DOHH2 (cell line): ENCODE data around the gene ZNF474.

Source experiments
- H3F3A ChIP-seq: fragments of 200-600 bp; sonication (generic), shearing (Covaris generic); 2 replicates; pipeline ENCODE4 v1.6.0; 2016; ENCODE audit warnings: antibody characterized with exemption, mild to moderate bottlenecking; ENCODE audit not compliant: control insufficient read depth, insufficient read depth
- H3K27ac ChIP-seq: fragments of 200-600 bp; sonication (generic); 2 replicates; pipeline ENCODE4 v1.5.1; 2014; ENCODE audit warnings: low read depth, mild to moderate bottlenecking, low read length, moderate library complexity
- H3K27me3 ChIP-seq: fragments of 200-600 bp; sonication (generic); 2 replicates; pipeline ENCODE4 v1.6.1; 2014; ENCODE audit warnings: mild to moderate bottlenecking, low read length, mixed read lengths; ENCODE audit not compliant: control insufficient read depth
- H3K36me3 ChIP-seq: fragments of 200-600 bp; sonication (generic); 2 replicates; pipeline ENCODE4 v1.6.1; 2014; ENCODE audit warnings: mild to moderate bottlenecking, low read length, moderate library complexity, mixed read lengths; ENCODE audit not compliant: control insufficient read depth
- H3K4me1 ChIP-seq: fragments of 200-600 bp; sonication (generic); 2 replicates; pipeline ENCODE4 v1.6.1; 2014; ENCODE audit warnings: mild to moderate bottlenecking, low read length, mixed read lengths; ENCODE audit not compliant: control insufficient read depth
- H3K4me2 ChIP-seq: fragments of 200-600 bp; sonication (generic); 2 replicates; pipeline ENCODE4 v1.6.0; 2014; ENCODE audit warnings: mild to moderate bottlenecking, low read length, moderate library complexity
- H3K4me3 ChIP-seq: fragments of 200-600 bp; sonication (generic); 2 replicates; pipeline ENCODE4 v1.5.1; 2014; ENCODE audit warnings: mild to moderate bottlenecking, low read length, mixed read lengths
- H3K79me2 ChIP-seq: fragments of 200-600 bp; sonication (generic); 2 replicates; pipeline ENCODE4 v1.6.1; 2014; ENCODE audit warnings: mild to moderate bottlenecking, low read length, mixed read lengths; ENCODE audit not compliant: control insufficient read depth
- H3K9me2 ChIP-seq: fragments of 200-600 bp; sonication (generic); replicated peaks from 2 replicates; pipeline ENCODE4 v1.6.1; 2014; ENCODE audit warnings: mild to moderate bottlenecking, low read length, mixed read lengths; ENCODE audit not compliant: control insufficient read depth
- H3K9me3 ChIP-seq: fragments of 200-600 bp; sonication (generic); 2 replicates; pipeline ENCODE4 v1.6.1; 2014; ENCODE audit warnings: antibody characterized with exemption, low read length, mixed read lengths; ENCODE audit not compliant: control insufficient read depth, insufficient read depth
- H4K20me1 ChIP-seq: fragments of 200-600 bp; sonication (generic); 2 replicates; pipeline ENCODE4 v1.6.0; 2014; ENCODE audit warnings: low read depth, mild to moderate bottlenecking, antibody characterized with exemption, low read length, moderate library complexity; ENCODE audit not compliant: control insufficient read depth, insufficient read depth
- EZH2phosphoT487 ChIP-seq: fragments of 200-600 bp; sonication (generic); IDR thresholded peaks from 2 replicates; pipeline ENCODE4 v1.6.1; 2017; ENCODE audit warnings: borderline replicate concordance, mild to moderate bottlenecking, antibody characterized with exemption, low read length, moderate library complexity, mixed read lengths
- TF ChIP-seq, protein P1 (sequence below): fragments of 200-600 bp; sonication (generic); IDR thresholded peaks from one replicate; pipeline ENCODE4 v1.5.1; 2014; ENCODE audit warnings: antibody characterized with exemption, mild to moderate bottlenecking, low read depth, low read length; ENCODE audit not compliant: poor library complexity, severe bottlenecking

ZNF474 gene

DNA sequence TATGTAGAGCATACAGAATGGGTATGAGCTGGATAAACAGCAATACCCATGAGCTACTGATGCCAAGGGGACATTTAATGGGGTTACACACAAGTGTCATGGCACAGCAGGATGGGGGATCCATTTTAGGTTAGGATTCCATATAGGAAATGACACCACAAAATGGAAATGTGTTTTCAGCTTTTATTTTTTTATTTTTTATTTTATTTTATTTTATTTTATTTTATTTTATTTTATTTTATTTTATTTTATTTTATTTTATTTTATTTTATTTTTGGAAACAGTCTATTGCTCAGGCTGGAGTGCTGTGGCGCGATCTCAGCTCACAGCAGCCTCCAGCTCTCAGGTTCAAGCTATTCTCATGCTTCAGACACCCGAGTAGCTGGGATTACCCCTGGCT lies 11.6 kb downstream of the ZNF474 start:
- Histone ChIP-seq H3K27me3 (no peaks in the 10 kb centered on the region), H3F3A (no peaks in the 10 kb centered on the region), H3K27ac (no peak overlapping the region), H4K20me1 (no peaks in the 10 kb centered on the region), H3K9me3 (no peaks in the 10 kb centered on the region), H3K4me3 (no peak overlapping the region), H3K79me2 (no peaks in the 10 kb centered on the region), H3K36me3 (no peaks in the 10 kb centered on the region), H3K4me1 (no peaks in the 10 kb centered on the region), H3K9me2 (no peaks in the 10 kb centered on the region), H3K4me2 (no peak overlapping the region)
- TF ChIP-seq, protein P1, sequence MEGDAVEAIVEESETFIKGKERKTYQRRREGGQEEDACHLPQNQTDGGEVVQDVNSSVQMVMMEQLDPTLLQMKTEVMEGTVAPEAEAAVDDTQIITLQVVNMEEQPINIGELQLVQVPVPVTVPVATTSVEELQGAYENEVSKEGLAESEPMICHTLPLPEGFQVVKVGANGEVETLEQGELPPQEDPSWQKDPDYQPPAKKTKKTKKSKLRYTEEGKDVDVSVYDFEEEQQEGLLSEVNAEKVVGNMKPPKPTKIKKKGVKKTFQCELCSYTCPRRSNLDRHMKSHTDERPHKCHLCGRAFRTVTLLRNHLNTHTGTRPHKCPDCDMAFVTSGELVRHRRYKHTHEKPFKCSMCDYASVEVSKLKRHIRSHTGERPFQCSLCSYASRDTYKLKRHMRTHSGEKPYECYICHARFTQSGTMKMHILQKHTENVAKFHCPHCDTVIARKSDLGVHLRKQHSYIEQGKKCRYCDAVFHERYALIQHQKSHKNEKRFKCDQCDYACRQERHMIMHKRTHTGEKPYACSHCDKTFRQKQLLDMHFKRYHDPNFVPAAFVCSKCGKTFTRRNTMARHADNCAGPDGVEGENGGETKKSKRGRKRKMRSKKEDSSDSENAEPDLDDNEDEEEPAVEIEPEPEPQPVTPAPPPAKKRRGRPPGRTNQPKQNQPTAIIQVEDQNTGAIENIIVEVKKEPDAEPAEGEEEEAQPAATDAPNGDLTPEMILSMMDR: no peak
- no peak for TF ChIP-seq EZH2phosphoT487

DNA sequence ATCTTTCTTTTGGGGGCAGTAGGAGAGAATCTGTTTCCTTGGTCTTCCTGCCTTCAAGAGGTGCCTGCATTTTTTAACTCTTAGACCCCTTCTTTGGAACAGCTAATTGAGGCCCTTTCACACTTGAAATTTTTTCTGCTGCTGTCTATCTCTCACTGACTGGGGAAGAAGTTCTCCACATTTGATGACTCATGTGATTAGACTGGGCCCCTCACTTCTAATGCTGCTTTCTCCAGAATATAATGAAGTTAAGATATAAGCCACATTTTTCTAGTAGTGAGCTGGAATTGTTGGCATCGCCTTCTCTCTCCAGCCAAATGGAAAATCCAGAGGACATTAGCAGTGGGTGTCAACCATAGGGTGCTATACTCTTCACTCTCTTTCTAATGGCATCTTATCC lies 12.4 kb downstream of the ZNF474 start:
- Histone ChIP-seq H3K79me2 (no peaks in the 10 kb centered on the region), H3K27ac (no peak overlapping the region), H3F3A (no peaks in the 10 kb centered on the region), H4K20me1 (no peaks in the 10 kb centered on the region), H3K4me2 (no peak overlapping the region), H3K9me2 (no peaks in the 10 kb centered on the region), H3K27me3 (no peaks in the 10 kb centered on the region), H3K4me1 (no peaks in the 10 kb centered on the region), H3K9me3 (no peaks in the 10 kb centered on the region), H3K36me3 (no peaks in the 10 kb centered on the region), H3K4me3 (no peak overlapping the region)
- no peak for TF ChIP-seq EZH2phosphoT487
- TF ChIP-seq, protein P1: no peak

DNA sequence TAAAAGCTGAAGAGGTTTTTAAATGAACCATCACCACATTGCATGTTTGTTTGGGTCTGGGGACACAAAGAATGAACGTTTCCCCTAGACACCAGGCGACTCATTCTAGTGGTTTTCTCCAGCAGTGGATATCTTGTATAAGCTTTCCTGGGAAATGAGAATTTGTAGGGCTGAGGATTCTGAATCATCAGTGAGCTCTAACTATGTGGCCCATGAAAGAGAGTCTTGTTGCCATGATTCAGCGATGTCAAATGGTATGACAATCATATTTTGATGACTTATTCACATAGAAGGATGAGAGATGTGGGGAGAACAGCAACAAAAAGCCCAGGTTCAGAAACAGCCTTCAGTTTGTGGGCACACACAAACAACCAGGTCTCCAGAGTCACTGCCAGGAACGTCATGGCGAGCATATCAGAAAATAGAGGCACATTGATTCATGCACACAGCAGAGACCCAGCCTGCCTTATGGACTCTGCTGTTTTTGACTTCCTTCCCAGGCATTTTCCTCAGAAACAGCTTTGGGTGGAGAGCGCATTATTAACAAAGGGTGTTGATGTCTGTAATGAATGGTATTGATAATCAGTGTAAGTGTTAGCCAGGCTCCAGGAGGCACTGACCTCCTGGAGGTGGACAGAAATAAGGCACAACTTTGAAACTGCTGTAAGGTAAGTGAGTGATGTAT lies 13.3 kb downstream of the ZNF474 start:
- Histone ChIP-seq H3K9me3 (no peaks in the 10 kb centered on the region), H4K20me1 (no peaks in the 10 kb centered on the region), H3K9me2 (no peaks in the 10 kb centered on the region), H3K27ac (no peak overlapping the region), H3K4me3 (no peak overlapping the region), H3K36me3 (no peaks in the 10 kb centered on the region), H3K4me1 (no peaks in the 10 kb centered on the region), H3F3A (no peaks in the 10 kb centered on the region), H3K79me2 (no peaks in the 10 kb centered on the region), H3K27me3 (no peaks in the 10 kb centered on the region), H3K4me2 (no peak overlapping the region)
- no peak for TF ChIP-seq EZH2phosphoT487
- TF ChIP-seq, protein P1: no peak
